HG03103 (cell line): ENCODE measurements around the gene SLC35A5.

Source experiments
- ATAC-seq: cut with Tn5 transposase; IDR thresholded peaks from one replicate; pipeline ENCODE4 v1.9.1; 2021; ENCODE audit warnings: low read depth; ENCODE audit not compliant: unreplicated experiment

The SLC35A5 gene

GRCh38 chr3:112619295-112619694 is 57.5 kb downstream of the SLC35A5 start:
- ATAC-seq, result peak; percentile 63

GRCh38 chr3:112623213-112623612 is 61.4 kb downstream of the SLC35A5 start:
- no peak for ATAC-seq

GRCh38 chr3:112623717-112624116 is 61.9 kb downstream of the SLC35A5 start:
- ATAC-seq, result no peak

- no peak for ATAC-seq
These were observed 65.6 kb downstream of the SLC35A5 start for GRCh38 chr3:112627419-112627818.

GRCh38 chr3:112627919-112628466 is 66.1 kb downstream of the SLC35A5 start:
- ATAC-seq, result no peak

- no peak for ATAC-seq
These were observed 67.6 kb downstream of the SLC35A5 start for GRCh38 chr3:112629425-112629824.

- no peak for ATAC-seq
These were observed 69.4 kb downstream of the SLC35A5 start for GRCh38 chr3:112631257-112631656.

- no peak for ATAC-seq
These were observed 70.8 kb downstream of the SLC35A5 start for GRCh38 chr3:112632596-112632995.

GRCh38 chr3:112633191-112633590 is 71.3 kb downstream of the SLC35A5 start:
- no peak for ATAC-seq

- ATAC-seq, result no peak
These were observed 71.9 kb downstream of the SLC35A5 start for GRCh38 chr3:112633757-112634156.

- ATAC-seq, result no peak
These were observed 73.1 kb downstream of the SLC35A5 start for GRCh38 chr3:112634786-112635541.
